ENCODE measurements around the gene N4BP3. TPM values are rescaled to one million over a fixed set of nuclear protein-coding genes. Genes with fewer than 3 reads are reported as not detected.

Gene N4BP3
- total RNA-seq, 3 donors from 2014 or later = 6.4 to 7.8 (median 7.6) TPM

DNA sequence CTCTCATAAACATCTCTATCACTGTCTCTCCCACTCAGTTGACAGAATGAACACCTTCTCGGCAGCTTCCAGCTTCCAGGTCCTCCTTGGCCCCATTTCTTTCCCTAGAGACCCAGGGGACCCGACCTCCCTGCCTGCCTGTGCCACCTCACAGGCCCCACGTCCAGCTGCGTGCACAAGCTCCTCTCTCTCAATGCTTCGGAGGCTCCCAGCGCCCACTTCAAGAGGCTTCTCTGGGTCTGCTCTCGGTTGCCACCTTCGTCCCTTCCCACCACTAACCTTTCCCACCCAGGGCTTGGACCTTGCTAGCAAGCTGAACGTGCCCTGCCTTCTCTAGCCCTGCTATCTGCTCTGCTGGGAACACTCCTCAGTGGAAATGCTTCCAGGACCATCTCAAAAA lies 2.8 kb upstream of the N4BP3 start:
- H3K27me3 Mint-ChIP-seq (ENCODE audit: low read depth) = peaks cover 4% of the 10 kb centered on the region
- no peak overlapping the region for H3K4me3 Mint-ChIP-seq
- no peaks in the 10 kb centered on the region for H3K36me3 Mint-ChIP-seq (ENCODE audit: insufficient read depth)
- peaks cover 20% of the 10 kb centered on the region for H3K4me1 Mint-ChIP-seq (ENCODE audit: low read depth)
- ATAC-seq (no peak), DNase-seq (no peak)
- H3K9me3 Mint-ChIP-seq = no peaks in the 10 kb centered on the region

- Mint-ChIP-seq H3K4me1 (ENCODE audit: low read depth) (peaks cover 34% of the 10 kb centered on the region), H3K36me3 (ENCODE audit: insufficient read depth) (no peaks in the 10 kb centered on the region), H3K4me3 (no peak overlapping the region), H3K9me3 (no peaks in the 10 kb centered on the region), H3K27me3 (ENCODE audit: low read depth) (peaks cover 4% of the 10 kb centered on the region)
- DNase-seq = no peak
- ATAC-seq = no peak
Measured at GRCh38 chr5:178111925-178112324, 1.4 kb upstream of the N4BP3 start.

DNA sequence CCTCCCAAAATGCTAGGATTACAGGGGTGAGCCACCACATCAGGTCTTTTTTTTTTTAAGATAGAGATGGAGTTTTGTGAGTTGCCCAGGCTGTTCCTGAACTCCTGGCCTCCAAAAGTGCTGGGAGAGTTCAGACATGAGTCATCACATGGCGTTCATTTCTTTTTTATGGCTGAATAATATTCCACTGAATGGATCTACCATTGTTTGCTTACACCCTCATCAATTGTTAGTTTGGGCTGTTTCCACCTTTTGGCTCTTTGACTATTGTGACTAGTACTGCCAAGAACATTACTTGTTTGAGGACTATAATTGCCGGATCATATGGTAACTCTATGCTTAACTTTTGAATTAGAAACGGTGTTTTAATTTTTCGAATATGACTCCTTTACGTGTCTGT lies 787 bp upstream of the N4BP3 start:
- Mint-ChIP-seq H3K9me3 (no peaks in the 10 kb centered on the region), H3K4me1 (ENCODE audit: low read depth) (peaks cover 36% of the 10 kb centered on the region), H3K4me3 (peak overlapping the region; percentile 83), H3K36me3 (ENCODE audit: insufficient read depth) (no peaks in the 10 kb centered on the region), H3K27me3 (ENCODE audit: low read depth) (peaks cover 4% of the 10 kb centered on the region)
- DNase-seq (no peak), ATAC-seq (no peak)

- ATAC-seq (peak; percentile 27 to 32), DNase-seq (peak; percentile 21)
- Mint-ChIP-seq H3K4me3 (peak overlapping the region; percentile 90), H3K27me3 (ENCODE audit: low read depth) (peaks cover 4% of the 10 kb centered on the region), H3K9me3 (no peaks in the 10 kb centered on the region), H3K36me3 (ENCODE audit: insufficient read depth) (no peaks in the 10 kb centered on the region), H3K4me1 (ENCODE audit: low read depth) (peaks cover 36% of the 10 kb centered on the region)
Measured at GRCh38 chr5:178113841-178114324, 551 bp downstream of the N4BP3 start.

- Mint-ChIP-seq H3K36me3 (ENCODE audit: insufficient read depth) (no peaks in the 10 kb centered on the region), H3K4me3 (peak overlapping the region; percentile 90), H3K27me3 (ENCODE audit: low read depth) (peaks cover 4% of the 10 kb centered on the region), H3K4me1 (ENCODE audit: low read depth) (peaks cover 36% of the 10 kb centered on the region), H3K9me3 (no peaks in the 10 kb centered on the region)
- DNase-seq = peak; percentile 51
- peak in 1 of 2 donors; percentile 26 for ATAC-seq
Measured at GRCh38 chr5:178114325-178115135, 1.2 kb downstream of the N4BP3 start.

DNA sequence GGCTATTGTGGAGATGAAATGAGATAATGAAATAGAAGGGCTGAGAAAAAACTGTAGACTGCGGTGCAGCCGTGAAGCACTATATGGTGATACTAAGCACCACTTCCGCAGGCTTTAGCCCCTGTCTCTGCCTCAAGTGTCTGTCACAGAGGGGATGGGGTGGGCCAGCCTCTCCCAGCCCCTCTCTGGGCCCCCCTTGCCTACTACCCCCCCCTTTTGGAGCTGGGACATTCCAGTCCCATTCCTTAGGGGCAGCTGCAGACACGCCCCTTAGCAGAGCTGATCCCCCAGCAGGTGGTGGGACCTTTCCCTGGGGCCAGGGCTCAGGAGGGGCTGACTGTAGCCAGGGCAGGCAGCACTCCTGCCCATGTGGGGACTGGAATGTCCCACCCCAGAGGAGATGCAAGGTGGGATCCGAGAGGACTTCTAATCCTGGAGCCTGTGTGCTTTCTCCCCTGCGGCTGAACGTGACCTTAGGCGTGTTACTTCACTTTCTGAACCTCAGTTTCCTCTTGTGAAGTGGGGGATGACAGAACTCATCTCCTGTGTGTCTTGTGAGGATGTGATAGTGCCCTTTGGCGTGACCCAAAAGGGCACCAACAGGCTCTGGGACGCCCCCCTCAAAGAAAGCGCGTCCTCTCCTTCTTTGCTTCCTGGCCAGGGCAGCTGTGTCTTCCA lies 1.9 kb downstream of the N4BP3 start:
- peak in 1 of 2 donors; percentile 15 for ATAC-seq
- Mint-ChIP-seq H3K36me3 (ENCODE audit: insufficient read depth) (no peaks in the 10 kb centered on the region), H3K9me3 (no peaks in the 10 kb centered on the region), H3K4me3 (peak overlapping the region; percentile 90), H3K27me3 (ENCODE audit: low read depth) (peaks cover 4% of the 10 kb centered on the region), H3K4me1 (ENCODE audit: low read depth) (peaks cover 36% of the 10 kb centered on the region)
- no peak for DNase-seq

- no peaks in the 10 kb centered on the region for H3K36me3 Mint-ChIP-seq (ENCODE audit: insufficient read depth)
- peak overlapping the region; percentile 90 for H3K4me3 Mint-ChIP-seq
- peaks cover 4% of the 10 kb centered on the region for H3K27me3 Mint-ChIP-seq (ENCODE audit: low read depth)
- H3K4me1 Mint-ChIP-seq (ENCODE audit: low read depth) = peaks cover 39% of the 10 kb centered on the region
- H3K9me3 Mint-ChIP-seq = no peaks in the 10 kb centered on the region
- DNase-seq (no peak), ATAC-seq (no peak)
Measured at GRCh38 chr5:178115814-178116142, 2.4 kb downstream of the N4BP3 start.

DNA sequence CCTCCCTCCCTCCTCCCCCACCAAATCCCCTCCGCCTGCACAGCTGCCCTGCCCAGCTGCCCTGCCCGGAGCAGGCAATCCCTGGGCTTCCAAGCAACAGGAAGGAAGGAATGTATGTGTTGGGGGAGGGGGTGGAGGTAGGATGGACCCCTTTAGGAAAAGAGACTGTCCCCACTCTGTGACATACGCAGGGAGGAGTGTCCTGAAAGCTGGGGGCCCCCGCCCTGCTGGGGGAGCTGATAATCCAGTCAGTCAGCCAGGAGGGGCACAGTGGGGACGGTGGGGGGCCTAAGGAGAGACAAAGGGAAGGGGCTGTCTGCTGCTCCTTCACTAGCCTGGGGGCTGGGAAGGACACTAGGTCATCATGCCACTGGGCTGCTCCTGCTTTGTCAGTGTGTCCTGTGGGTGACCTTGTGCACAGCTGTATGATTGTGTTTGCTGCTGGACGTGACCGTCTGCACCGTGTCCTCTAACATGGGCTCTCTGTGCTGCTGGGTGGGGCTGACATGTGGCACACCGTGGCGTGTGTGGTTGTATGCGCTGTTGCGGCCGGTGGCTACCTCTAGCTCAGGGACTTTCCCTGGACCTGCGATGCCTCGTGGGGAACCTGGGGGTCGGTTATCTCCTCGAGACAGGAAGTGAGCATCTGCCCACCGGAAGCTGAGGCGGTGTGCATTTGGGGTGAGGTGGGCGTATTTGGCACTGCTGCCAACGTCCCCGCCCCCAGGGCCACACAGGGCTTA lies 3.0 kb downstream of the N4BP3 start:
- no peaks in the 10 kb centered on the region for H3K36me3 Mint-ChIP-seq (ENCODE audit: insufficient read depth)
- no peaks in the 10 kb centered on the region for H3K9me3 Mint-ChIP-seq
- H3K4me3 Mint-ChIP-seq = peak overlapping the region; percentile 46
- DNase-seq = peak; percentile 63
- peak; percentile 30 to 33 for ATAC-seq
- peaks cover 4% of the 10 kb centered on the region for H3K27me3 Mint-ChIP-seq (ENCODE audit: low read depth)
- peaks cover 43% of the 10 kb centered on the region for H3K4me1 Mint-ChIP-seq (ENCODE audit: low read depth)

DNA sequence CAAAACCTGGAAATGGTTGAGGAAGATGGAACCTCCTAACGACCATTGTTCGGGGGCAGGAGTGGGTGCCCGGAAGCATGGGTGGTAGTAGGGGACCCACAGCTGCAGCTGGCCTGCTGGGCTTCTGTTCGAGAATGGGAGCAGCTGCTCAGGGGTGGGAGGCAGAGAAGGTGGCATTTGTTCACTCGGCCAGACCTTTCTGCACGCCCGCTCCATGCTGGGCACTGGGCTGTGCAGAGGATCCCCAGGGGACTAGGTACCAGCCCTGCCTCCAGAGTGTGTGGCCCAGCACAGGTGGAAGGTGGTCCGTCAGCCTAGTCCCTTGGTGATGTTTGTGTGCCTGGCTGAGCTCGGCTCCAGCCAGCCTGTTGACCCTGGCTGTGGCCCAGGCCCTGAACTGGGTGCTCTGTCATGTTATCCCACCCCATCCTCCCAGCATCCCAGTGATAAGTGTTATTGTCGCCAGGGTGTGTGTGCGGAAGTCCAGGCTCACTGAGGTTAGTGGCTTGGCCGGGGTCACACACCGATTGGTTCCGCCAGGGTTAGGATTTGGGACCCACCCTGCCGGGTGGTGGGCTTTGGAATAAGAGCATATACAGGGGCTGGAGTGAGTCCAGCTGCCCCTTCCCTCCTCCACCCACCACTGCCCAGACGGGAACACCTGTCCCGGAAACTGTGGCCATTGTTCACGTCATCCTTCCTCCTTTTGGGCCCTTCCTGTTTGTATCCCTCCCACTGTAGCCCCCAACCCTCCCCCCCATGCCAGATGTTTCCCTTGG lies 4.8 kb downstream of the N4BP3 start:
- H3K4me3 Mint-ChIP-seq = no peak overlapping the region
- H3K27me3 Mint-ChIP-seq (ENCODE audit: low read depth) = peaks cover 4% of the 10 kb centered on the region
- DNase-seq = no peak
- H3K4me1 Mint-ChIP-seq (ENCODE audit: low read depth) = peaks cover 42% of the 10 kb centered on the region
- no peaks in the 10 kb centered on the region for H3K9me3 Mint-ChIP-seq
- H3K36me3 Mint-ChIP-seq (ENCODE audit: insufficient read depth) = no peaks in the 10 kb centered on the region
- no peak for ATAC-seq

GRCh38 chr5:178119915-178120606 lies 6.7 kb downstream of the N4BP3 start:
- Mint-ChIP-seq H3K9me3 (no peaks in the 10 kb centered on the region), H3K4me3 (no peak overlapping the region), H3K36me3 (ENCODE audit: insufficient read depth) (no peaks in the 10 kb centered on the region), H3K27me3 (ENCODE audit: low read depth) (no peaks in the 10 kb centered on the region), H3K4me1 (ENCODE audit: low read depth) (peaks cover 31% of the 10 kb centered on the region)
- no peak for ATAC-seq
- no peak for DNase-seq

- ATAC-seq (peak; percentile 85), DNase-seq (peak; percentile 73)
- H3K27me3 Mint-ChIP-seq (ENCODE audit: low read depth) = no peaks in the 10 kb centered on the region
- H3K4me3 Mint-ChIP-seq = no peak overlapping the region
- no peaks in the 10 kb centered on the region for H3K9me3 Mint-ChIP-seq
- H3K36me3 Mint-ChIP-seq (ENCODE audit: insufficient read depth) = no peaks in the 10 kb centered on the region
- H3K4me1 Mint-ChIP-seq (ENCODE audit: low read depth) = peaks cover 25% of the 10 kb centered on the region
Measured at GRCh38 chr5:178120607-178121357, 7.5 kb downstream of the N4BP3 start.

DNA sequence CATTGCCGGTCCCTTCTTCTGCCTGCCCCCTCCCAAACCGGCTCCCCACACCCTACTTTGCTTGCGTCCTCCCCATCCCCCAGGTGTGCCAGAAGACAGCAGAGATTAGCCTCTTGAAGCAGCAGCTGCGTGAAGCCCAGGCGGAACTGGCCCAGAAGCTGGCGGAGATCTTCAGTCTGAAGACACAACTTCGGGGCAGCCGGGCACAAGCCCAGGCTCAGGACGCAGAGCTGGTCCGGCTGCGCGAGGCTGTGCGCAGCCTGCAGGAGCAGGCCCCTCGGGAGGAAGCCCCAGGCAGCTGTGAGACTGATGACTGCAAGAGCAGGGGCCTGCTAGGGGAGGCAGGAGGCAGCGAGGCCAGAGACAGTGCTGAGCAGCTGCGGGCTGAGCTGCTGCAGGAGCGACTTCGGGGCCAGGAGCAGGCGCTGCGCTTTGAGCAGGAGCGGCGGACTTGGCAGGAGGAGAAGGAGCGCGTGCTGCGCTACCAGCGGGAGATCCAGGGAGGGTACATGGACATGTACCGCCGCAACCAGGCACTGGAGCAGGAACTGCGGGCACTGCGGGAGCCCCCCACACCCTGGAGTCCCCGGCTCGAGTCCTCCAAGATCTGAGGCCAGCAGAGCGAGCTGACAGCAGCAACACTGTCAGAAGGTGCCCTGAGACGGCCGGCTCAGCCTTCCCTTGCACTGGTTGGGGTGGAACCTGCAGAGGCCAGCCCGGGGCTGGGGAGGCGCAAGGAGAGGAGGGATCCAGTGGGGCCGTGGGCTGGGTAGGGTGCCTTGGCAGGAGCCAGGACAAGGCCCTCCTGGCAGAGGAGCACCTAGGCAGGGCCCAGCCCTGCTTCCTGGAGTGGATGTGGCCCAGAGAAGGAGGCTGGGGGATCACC lies 8.3 kb downstream of the N4BP3 start:
- DNase-seq (no peak), ATAC-seq (no peak)
- peaks cover 16% of the 10 kb centered on the region for H3K4me1 Mint-ChIP-seq (ENCODE audit: low read depth)
- H3K27me3 Mint-ChIP-seq (ENCODE audit: low read depth) = no peaks in the 10 kb centered on the region
- H3K9me3 Mint-ChIP-seq = no peaks in the 10 kb centered on the region
- no peaks in the 10 kb centered on the region for H3K36me3 Mint-ChIP-seq (ENCODE audit: insufficient read depth)
- peak overlapping the region; percentile 29 for H3K4me3 Mint-ChIP-seq
